Bronchial epithelial cell (primary cell): ENCODE measurements around the gene CTXN1. TPM values are rescaled to one million over a fixed set of nuclear protein-coding genes. Genes with fewer than 3 reads are reported as not detected.

ENCODE experiments used
- DNase-seq: peaks from one replicate; pipeline ENCODE4 v3.0.0-alpha.2; 2010; ENCODE audit warnings: low read depth
- FAIRE-seq: peaks from 2 replicates; lab custom pipeline; 2011; peaks lifted over from hg19 to GRCh38; lab: Jason Lieb, UNC
- H3K27me3 ChIP-seq: 2 replicates; pipeline ENCODE4 v1.5.1; 2011; ENCODE audit warnings: low read length; ENCODE audit not compliant: control insufficient read depth, insufficient read depth
- H3K36me3 ChIP-seq: 2 replicates; pipeline ENCODE4 v1.5.1; 2011; ENCODE audit warnings: low read length; ENCODE audit not compliant: control insufficient read depth, insufficient read depth
- H3K4me3 ChIP-seq: 2 replicates; pipeline ENCODE4 v1.5.1; 2011; ENCODE audit warnings: mild to moderate bottlenecking, low read depth, low read length, control low read depth
- CTCF ChIP-seq: IDR thresholded peaks from 2 replicates; pipeline ENCODE4 v1.5.1; 2011; ENCODE audit warnings: mild to moderate bottlenecking, moderate library complexity, low read length, control low read depth, inconsistent platforms; ENCODE audit not compliant: insufficient read depth, severe bottlenecking
- total RNA-seq: library from RNA; depleted of rRNA; stranded (reverse); fragments of >200 nt; gene quantifications from 2 replicates; pipeline ENCODE4 v1.2.1, GENCODE V29; 2014

Gene CTXN1
- total RNA-seq, 1 donor from 2014 or later = 0.26 TPM

- no peak for DNase-seq
- Histone ChIP-seq H3K4me3 (peak overlapping the region; percentile 49), H3K36me3 (peaks cover 5% of the 10 kb centered on the region), H3K27me3 (peaks cover 2% of the 10 kb centered on the region)
- TF ChIP-seq CTCF = no peak
- no peak for FAIRE-seq
Observed at GRCh38 chr19:7915250-7916102, 10.5 kb downstream of the CTXN1 start.

- H3K27me3 ChIP-seq = peaks cover 2% of the 10 kb centered on the region
- H3K36me3 ChIP-seq = peaks cover 7% of the 10 kb centered on the region
- H3K4me3 ChIP-seq = no peak within 1 kb of the TSS
- no peak for FAIRE-seq
- DNase-seq = no peak
- no peak for TF ChIP-seq CTCF
Observed at GRCh38 chr19:7914598-7915045, 11.3 kb downstream of the CTXN1 start, which contains the start of gene TGFBR3L. TGFBR3L (plus strand) TSS chr19:7914830.

GRCh38 chr19:7914099-7914498 lies 11.8 kb downstream of the CTXN1 start:
- no peak overlapping the region for H3K4me3 ChIP-seq
- DNase-seq = no peak
- no peak for FAIRE-seq
- H3K36me3 ChIP-seq = peaks cover 7% of the 10 kb centered on the region
- TF ChIP-seq CTCF = no peak
- H3K27me3 ChIP-seq = peaks cover 2% of the 10 kb centered on the region

- FAIRE-seq (no peak), DNase-seq (no peak)
- Histone ChIP-seq H3K36me3 (peaks cover 7% of the 10 kb centered on the region), H3K4me3 (no peak overlapping the region), H3K27me3 (peaks cover 2% of the 10 kb centered on the region)
- no peak for TF ChIP-seq CTCF
Observed at GRCh38 chr19:7913652-7914051, 12.3 kb downstream of the CTXN1 start.

- FAIRE-seq (no peak), DNase-seq (no peak)
- Histone ChIP-seq H3K36me3 (peaks cover 7% of the 10 kb centered on the region), H3K27me3 (peaks cover 2% of the 10 kb centered on the region), H3K4me3 (no peak overlapping the region)
- TF ChIP-seq CTCF = no peak
Observed at GRCh38 chr19:7912697-7913564, 13.0 kb downstream of the CTXN1 start.
